ENCODE results near the gene RGS12. TPM values are rescaled to one million over a fixed set of nuclear protein-coding genes. Genes with fewer than 3 reads are reported as not detected.

RGS12 gene
- total and polyA plus RNA-seq, 2 of the 8 experiments (the other 6 are each of a cell fraction or from before 2014, with no cell fraction given) = 6.0 to 16.4 TPM

GRCh38 chr4:3340700-3341083 lies 47.9 kb downstream of the RGS12 start:
- FAIRE-seq (no peak), DNase-seq (ENCODE audit: low read depth in 1 of 2, low spot score in 2 of 2) (no peak)
- H3K4me2 ChIP-seq (ENCODE audit: insufficient read depth in 1 of 2, low read depth in 2 of 2, low read length in 2 of 2) = no peak overlapping the region
- H4K20me1 ChIP-seq (replicated peaks in 1 of 2; ENCODE audit: control insufficient read depth in 1 of 2, insufficient read depth in 2 of 2, low read length in 2 of 2) = peaks cover 0 to 13% of the 10 kb centered on the region in 2 experiments
- no peak overlapping the region for H2BK5ac ChIP-seq (ENCODE audit: low read depth, low read length)
- H2BK20ac ChIP-seq (ENCODE audit: low read length) = no peak overlapping the region
- no peak overlapping the region for H3K56ac ChIP-seq (replicated peaks; ENCODE audit: insufficient read length, low read depth, low read length)
- WGBS, 2 experiments (ENCODE audit: extremely low coverage in 1 of 2, insufficient coverage in 1 of 2, insufficient read length in 1 of 2, insufficient replicate concordance in 2 of 2, low coverage in 1 of 2, low lambda C conversion rate in 2 of 2, missing lambda C conversion rate in 1 of 2) = 93% methylated on average over 14 of the region's 16 CpGs; no CpG with 5 or more reads in 1 of the 2 experiments
- peak overlapping the region; percentile 75 for H2AK5ac ChIP-seq (ENCODE audit: low read depth, low read length)
- no peaks in the 10 kb centered on the region for H3K23me2 ChIP-seq (ENCODE audit: low read depth, low read length)
- no peaks in the 10 kb centered on the region for H3K27me3 ChIP-seq (replicated peaks in 1 of 4; ENCODE audit: control insufficient read depth in 3 of 4, extremely low read depth in 1 of 4, insufficient read depth in 3 of 4, low read length in 3 of 4)
- H2AFZ ChIP-seq (ENCODE audit: low read length) = no peak overlapping the region
- no peak overlapping the region for H3K18ac ChIP-seq (ENCODE audit: extremely low read depth, low read length)
- no peak overlapping the region for H3K9ac ChIP-seq (replicated peaks in 1 of 4; ENCODE audit: extremely low read depth in 1 of 4, low read depth in 3 of 4, low read length in 3 of 4)
- H3K79me1 ChIP-seq (ENCODE audit: low read depth, low read length) = no peaks in the 10 kb centered on the region
- no peaks in the 10 kb centered on the region for H3K36me3 ChIP-seq (ENCODE audit: control insufficient read depth in 2 of 4, insufficient read depth in 4 of 4, low read length in 3 of 4)
- H2BK12ac ChIP-seq (ENCODE audit: low read depth, low read length) = no peak overlapping the region
- no peak overlapping the region for H3K27ac ChIP-seq (ENCODE audit: low read depth, low read length)
- no peak overlapping the region for H4K5ac ChIP-seq (ENCODE audit: insufficient read length, low read depth, low read length)
- TF ChIP-seq BRCA1 (IDR thresholded peaks at IDR 0.05; ENCODE audit: low read depth, low read length) (no peak), RAD21 (IDR thresholded peaks at IDR 0.05 in 1 of 2, conservative IDR thresholded peaks at IDR 0.05 in 1 of 2; ENCODE audit: low read depth in 2 of 2, low read length in 2 of 2) (peak in 1 of 2 experiments; percentile 32; a peak in 1 of 4 replicates), CTCF (IDR thresholded peaks at IDR 0.05; ENCODE audit: control extremely low read depth in 1 of 3, insufficient read depth in 1 of 3, low read depth in 1 of 3, low read length in 3 of 3) (peak in 2 of 3 experiments; percentile 1 to 14; a peak in 2 of 4 replicates), USF2 (IDR thresholded peaks at IDR 0.05; ENCODE audit: low read length) (no peak)
- CTCF ChIA-PET (ENCODE audit: partially characterized antibody) = interaction anchor here (0.9 to 1.2 kb wide), 3 partner anchors 22 to 111 kb away, joined by 3 read pairs; no protein-coding TSS in a partner anchor
- no peak overlapping the region for H3K4me3 ChIP-seq (ENCODE audit: extremely low read depth in 1 of 4, insufficient read depth in 2 of 4, low read depth in 3 of 4, low read length in 4 of 4)
- no peak overlapping the region for H3K4ac ChIP-seq (replicated peaks; ENCODE audit: insufficient read length, low read depth, low read length)
- H3K14ac ChIP-seq (ENCODE audit: insufficient read length) = no peak overlapping the region
- no peak overlapping the region for H3K23ac ChIP-seq (ENCODE audit: insufficient read length)
- H2BK120ac ChIP-seq (replicated peaks; ENCODE audit: low read depth, low read length) = no peak overlapping the region
- no peak overlapping the region for H2BK15ac ChIP-seq (ENCODE audit: low read length)
- peak overlapping the region; percentile 51 for H4K8ac ChIP-seq (ENCODE audit: extremely low read depth, insufficient read depth, low read length)
- H4K91ac ChIP-seq (replicated peaks; ENCODE audit: insufficient read length, low read length) = no peak overlapping the region
- peaks cover 0 to 4% (median 0%) of the 10 kb centered on the region in 4 experiments; a peak in 2 of 7 replicates for H3K4me1 ChIP-seq (replicated peaks in 1 of 4; ENCODE audit: control insufficient read depth in 3 of 4, insufficient read depth in 4 of 4, low read length in 3 of 4)
- POLR2A ChIA-PET (ENCODE audit: partially characterized antibody) = interaction anchor here (1.0 kb wide), 1 partner anchor 10 kb away, joined by 3 read pairs; no protein-coding TSS in a partner anchor
- no peaks in the 10 kb centered on the region for H3K9me3 ChIP-seq (ENCODE audit: insufficient read depth in 2 of 2, low read depth in 1 of 2, low read length in 1 of 2)
- no peaks in the 10 kb centered on the region for H3K79me2 ChIP-seq (ENCODE audit: control insufficient read depth in 1 of 2, insufficient read depth in 2 of 2, low read length in 2 of 2)

Measured in H1 (cell line).